GM12878 (cell line): ENCODE results near the gene ADK. TPM values are rescaled to one million over a fixed set of nuclear protein-coding genes. Genes with fewer than 3 reads are reported as not detected.

ENCODE experiments used
- CHD2 ChIP-seq: IDR thresholded peaks from 2 replicates; pipeline ENCODE4 v1.6.1; 2011; ENCODE audit warnings: low read depth, low read length, improper control_type of control experiment, borderline replicate concordance
- FOS ChIP-seq: IDR thresholded peaks from 3 replicates; pipeline ENCODE4 v1.6.1; 2011; ENCODE audit warnings: borderline replicate concordance; ENCODE audit not compliant: insufficient read length; ENCODE audit errors: extremely low read depth
- GATAD2B ChIP-seq: fragments of 450-650 bp; conservative IDR thresholded peaks from 2 replicates; pipeline ENCODE4 v1.6.1; 2017; ENCODE audit warnings: low read depth, mild to moderate bottlenecking, moderate library complexity
- HDAC6 ChIP-seq: fragments of 200-600 bp; sonication (generic); IDR thresholded peaks from one replicate; pipeline ENCODE4 v1.8.0; 2017; ENCODE audit warnings: antibody characterized with exemption; ENCODE audit not compliant: unreplicated experiment
- IRF4 ChIP-seq: IDR thresholded peaks from 2 replicates; pipeline ENCODE4 v1.6.1; 2011; ENCODE audit warnings: low read depth, low read length
- JUND ChIP-seq: IDR thresholded peaks from 2 replicates; pipeline ENCODE4 v1.6.1; 2012; ENCODE audit warnings: low read depth, mild to moderate bottlenecking, low read length, improper control_type of control experiment, moderate library complexity
- POU2F2 ChIP-seq: IDR thresholded peaks from 3 replicates; pipeline ENCODE4 v1.6.1; 2011; ENCODE audit warnings: low read depth, mild to moderate bottlenecking, low read length, borderline replicate concordance
- RFX5 ChIP-seq: IDR thresholded peaks from 2 replicates; pipeline ENCODE4 v1.6.1; 2011; ENCODE audit warnings: low read depth, low read length, improper control_type of control experiment
- SMARCA5 ChIP-seq: fragments of 450-650 bp; IDR thresholded peaks from 2 replicates; pipeline ENCODE4 v1.6.1; 2017; ENCODE audit warnings: mild to moderate bottlenecking
- SRF ChIP-seq, 2 experiments: IDR thresholded peaks; 2 replicates each; pipeline ENCODE4 v1.6.1; 2011; ENCODE audit warnings: low read depth in 2 of 2, low read length in 2 of 2, mild to moderate bottlenecking in 1 of 2, moderate library complexity in 1 of 2
- SUPT20H ChIP-seq: IDR thresholded peaks from 2 replicates; pipeline ENCODE4 v1.6.1; 2011; ENCODE audit warnings: low read depth, mild to moderate bottlenecking, low read length, moderate library complexity, borderline replicate concordance; ENCODE audit not compliant: control insufficient read depth
- TCF3 ChIP-seq: IDR thresholded peaks from 2 replicates; pipeline ENCODE4 v1.6.1; 2012; ENCODE audit warnings: low read depth, mild to moderate bottlenecking, low read length, borderline replicate concordance; ENCODE audit not compliant: insufficient read depth
- polyA plus RNA-seq, 11 experiments: library from polyadenylated mRNA; depleted of rRNA in 4 of 11; unstranded in 6 of 11; stranded (reverse) in 5 of 11; fragments of >200 nt; fragmentation: Nextera tagmentation in 4 of 11; fragmentation: Illumina TruSeq in 1 of 11; extraction: Ambion mirVana in 4 of 11; extraction: Trizol in 1 of 11; gene quantifications; 1 replicate in 1 of 11; 2 replicates in 10 of 11; pipeline versions ENCODE4 v1.2.1 to v1.2.3, GENCODE V29; 2011 to 2016; ENCODE audit warnings: inconsistent platforms in 2 of 11, missing spikeins in 2 of 11, low read depth in 1 of 11
- total RNA-seq, 4 experiments: library from RNA; depleted of rRNA in 3 of 4; stranded (reverse); fragments of >200 nt in 3 of 4; fragmentation: Illumina TruSeq in 1 of 4; extraction: Trizol in 1 of 4; gene quantifications; 2 replicates each; pipeline versions ENCODE4 v1.2.1 to v1.2.3, GENCODE V29; 2013 to 2021
- TF ChIP-seq, protein P1 (sequence below): fragments of 450-650 bp; IDR thresholded peaks from 2 replicates; pipeline ENCODE4 v1.6.1; 2016; ENCODE audit warnings: mild to moderate bottlenecking
- TF ChIP-seq, protein P2 (sequence below): fragments of 450-650 bp; IDR thresholded peaks from 2 replicates; pipeline ENCODE4 v1.6.1; 2018; ENCODE audit warnings: borderline replicate concordance, mild to moderate bottlenecking; ENCODE audit not compliant: partially characterized antibody
- TF ChIP-seq, protein P3 (sequence below): fragments of 450-650 bp; IDR thresholded peaks from 2 replicates; pipeline ENCODE4 v1.6.1; 2018; ENCODE audit warnings: mild to moderate bottlenecking, low read depth, moderate library complexity; ENCODE audit not compliant: partially characterized antibody
- TF ChIP-seq, protein P4 (sequence below): fragments of 150-350 bp; IDR thresholded peaks from 2 replicates; pipeline ENCODE4 v1.6.1; 2016; ENCODE audit warnings: low read depth, low read length
- TF ChIP-seq, protein P5 (sequence below): IDR thresholded peaks from 2 replicates; pipeline ENCODE4 v1.6.1; 2012; ENCODE audit warnings: mild to moderate bottlenecking, low read depth, low read length

ADK gene
- total and polyA plus RNA-seq, 10 of the 15 experiments (the other 5 are each of a cell fraction or from before 2014, with no cell fraction given), result 42.0 to 151 (median 81.6) TPM

DNA sequence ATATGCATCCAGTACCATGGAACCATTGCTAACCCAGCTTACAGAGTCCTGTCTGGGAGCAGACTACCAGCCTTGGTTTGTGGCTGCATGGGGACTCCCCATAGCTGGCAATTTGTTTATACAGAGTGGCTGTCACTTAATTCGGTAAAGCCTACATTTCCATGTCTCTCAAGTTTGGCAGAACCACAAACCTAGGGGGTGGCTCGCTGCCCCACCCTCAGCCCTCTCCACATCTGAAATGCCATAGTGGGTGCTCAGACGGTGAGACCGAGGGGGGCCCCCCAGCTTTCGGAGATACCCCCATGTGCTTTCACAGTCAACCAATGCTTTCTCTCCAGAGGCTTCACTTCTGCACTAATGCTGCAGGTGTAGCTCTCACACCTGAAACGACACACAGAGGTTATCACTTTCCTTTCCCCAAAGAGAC is 599.8 kb downstream of the ADK start (continued):
- TF ChIP-seq, protein P1, sequence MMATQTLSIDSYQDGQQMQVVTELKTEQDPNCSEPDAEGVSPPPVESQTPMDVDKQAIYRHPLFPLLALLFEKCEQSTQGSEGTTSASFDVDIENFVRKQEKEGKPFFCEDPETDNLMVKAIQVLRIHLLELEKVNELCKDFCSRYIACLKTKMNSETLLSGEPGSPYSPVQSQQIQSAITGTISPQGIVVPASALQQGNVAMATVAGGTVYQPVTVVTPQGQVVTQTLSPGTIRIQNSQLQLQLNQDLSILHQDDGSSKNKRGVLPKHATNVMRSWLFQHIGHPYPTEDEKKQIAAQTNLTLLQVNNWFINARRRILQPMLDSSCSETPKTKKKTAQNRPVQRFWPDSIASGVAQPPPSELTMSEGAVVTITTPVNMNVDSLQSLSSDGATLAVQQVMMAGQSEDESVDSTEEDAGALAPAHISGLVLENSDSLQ, result peak; percentile 65; the same call in 1 of the 2 replicates
- TF ChIP-seq FOS (no peak), GATAD2B (no peak), IRF4 (no peak), SMARCA5 (no peak), RFX5 (no peak), HDAC6 (no peak), CHD2 (no peak), POU2F2 (0 out of 3 replicates have a peak, but pooled peaks have one; percentile 28), JUND (no peak), TCF3 (no peak), SUPT20H (no peak), SRF (IDR thresholded peaks at IDR 0.05; ENCODE audit: low read depth in 2 of 2, low read length in 2 of 2) (no peak)
- TF ChIP-seq, protein P2, sequence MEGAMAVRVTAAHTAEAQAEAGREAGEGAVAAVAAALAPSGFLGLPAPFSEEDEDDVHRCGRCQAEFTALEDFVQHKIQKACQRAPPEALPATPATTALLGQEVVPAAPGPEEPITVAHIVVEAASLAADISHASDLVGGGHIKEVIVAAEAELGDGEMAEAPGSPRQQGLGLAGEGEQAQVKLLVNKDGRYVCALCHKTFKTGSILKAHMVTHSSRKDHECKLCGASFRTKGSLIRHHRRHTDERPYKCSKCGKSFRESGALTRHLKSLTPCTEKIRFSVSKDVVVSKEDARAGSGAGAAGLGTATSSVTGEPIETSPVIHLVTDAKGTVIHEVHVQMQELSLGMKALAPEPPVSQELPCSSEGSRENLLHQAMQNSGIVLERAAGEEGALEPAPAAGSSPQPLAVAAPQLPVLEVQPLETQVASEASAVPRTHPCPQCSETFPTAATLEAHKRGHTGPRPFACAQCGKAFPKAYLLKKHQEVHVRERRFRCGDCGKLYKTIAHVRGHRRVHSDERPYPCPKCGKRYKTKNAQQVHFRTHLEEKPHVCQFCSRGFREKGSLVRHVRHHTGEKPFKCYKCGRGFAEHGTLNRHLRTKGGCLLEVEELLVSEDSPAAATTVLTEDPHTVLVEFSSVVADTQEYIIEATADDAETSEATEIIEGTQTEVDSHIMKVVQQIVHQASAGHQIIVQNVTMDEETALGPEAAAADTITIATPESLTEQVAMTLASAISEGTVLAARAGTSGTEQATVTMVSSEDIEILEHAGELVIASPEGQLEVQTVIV, result no peak
- TF ChIP-seq, protein P3, sequence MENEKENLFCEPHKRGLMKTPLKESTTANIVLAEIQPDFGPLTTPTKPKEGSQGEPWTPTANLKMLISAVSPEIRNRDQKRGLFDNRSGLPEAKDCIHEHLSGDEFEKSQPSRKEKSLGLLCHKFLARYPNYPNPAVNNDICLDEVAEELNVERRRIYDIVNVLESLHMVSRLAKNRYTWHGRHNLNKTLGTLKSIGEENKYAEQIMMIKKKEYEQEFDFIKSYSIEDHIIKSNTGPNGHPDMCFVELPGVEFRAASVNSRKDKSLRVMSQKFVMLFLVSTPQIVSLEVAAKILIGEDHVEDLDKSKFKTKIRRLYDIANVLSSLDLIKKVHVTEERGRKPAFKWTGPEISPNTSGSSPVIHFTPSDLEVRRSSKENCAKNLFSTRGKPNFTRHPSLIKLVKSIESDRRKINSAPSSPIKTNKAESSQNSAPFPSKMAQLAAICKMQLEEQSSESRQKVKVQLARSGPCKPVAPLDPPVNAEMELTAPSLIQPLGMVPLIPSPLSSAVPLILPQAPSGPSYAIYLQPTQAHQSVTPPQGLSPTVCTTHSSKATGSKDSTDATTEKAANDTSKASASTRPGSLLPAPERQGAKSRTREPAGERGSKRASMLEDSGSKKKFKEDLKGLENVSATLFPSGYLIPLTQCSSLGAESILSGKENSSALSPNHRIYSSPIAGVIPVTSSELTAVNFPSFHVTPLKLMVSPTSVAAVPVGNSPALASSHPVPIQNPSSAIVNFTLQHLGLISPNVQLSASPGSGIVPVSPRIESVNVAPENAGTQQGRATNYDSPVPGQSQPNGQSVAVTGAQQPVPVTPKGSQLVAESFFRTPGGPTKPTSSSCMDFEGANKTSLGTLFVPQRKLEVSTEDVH, result no peak
- TF ChIP-seq, protein P4, sequence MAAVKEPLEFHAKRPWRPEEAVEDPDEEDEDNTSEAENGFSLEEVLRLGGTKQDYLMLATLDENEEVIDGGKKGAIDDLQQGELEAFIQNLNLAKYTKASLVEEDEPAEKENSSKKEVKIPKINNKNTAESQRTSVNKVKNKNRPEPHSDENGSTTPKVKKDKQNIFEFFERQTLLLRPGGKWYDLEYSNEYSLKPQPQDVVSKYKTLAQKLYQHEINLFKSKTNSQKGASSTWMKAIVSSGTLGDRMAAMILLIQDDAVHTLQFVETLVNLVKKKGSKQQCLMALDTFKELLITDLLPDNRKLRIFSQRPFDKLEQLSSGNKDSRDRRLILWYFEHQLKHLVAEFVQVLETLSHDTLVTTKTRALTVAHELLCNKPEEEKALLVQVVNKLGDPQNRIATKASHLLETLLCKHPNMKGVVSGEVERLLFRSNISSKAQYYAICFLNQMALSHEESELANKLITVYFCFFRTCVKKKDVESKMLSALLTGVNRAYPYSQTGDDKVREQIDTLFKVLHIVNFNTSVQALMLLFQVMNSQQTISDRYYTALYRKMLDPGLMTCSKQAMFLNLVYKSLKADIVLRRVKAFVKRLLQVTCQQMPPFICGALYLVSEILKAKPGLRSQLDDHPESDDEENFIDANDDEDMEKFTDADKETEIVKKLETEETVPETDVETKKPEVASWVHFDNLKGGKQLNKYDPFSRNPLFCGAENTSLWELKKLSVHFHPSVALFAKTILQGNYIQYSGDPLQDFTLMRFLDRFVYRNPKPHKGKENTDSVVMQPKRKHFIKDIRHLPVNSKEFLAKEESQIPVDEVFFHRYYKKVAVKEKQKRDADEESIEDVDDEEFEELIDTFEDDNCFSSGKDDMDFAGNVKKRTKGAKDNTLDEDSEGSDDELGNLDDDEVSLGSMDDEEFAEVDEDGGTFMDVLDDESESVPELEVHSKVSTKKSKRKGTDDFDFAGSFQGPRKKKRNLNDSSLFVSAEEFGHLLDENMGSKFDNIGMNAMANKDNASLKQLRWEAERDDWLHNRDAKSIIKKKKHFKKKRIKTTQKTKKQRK, result no peak
- TF ChIP-seq, protein P5, sequence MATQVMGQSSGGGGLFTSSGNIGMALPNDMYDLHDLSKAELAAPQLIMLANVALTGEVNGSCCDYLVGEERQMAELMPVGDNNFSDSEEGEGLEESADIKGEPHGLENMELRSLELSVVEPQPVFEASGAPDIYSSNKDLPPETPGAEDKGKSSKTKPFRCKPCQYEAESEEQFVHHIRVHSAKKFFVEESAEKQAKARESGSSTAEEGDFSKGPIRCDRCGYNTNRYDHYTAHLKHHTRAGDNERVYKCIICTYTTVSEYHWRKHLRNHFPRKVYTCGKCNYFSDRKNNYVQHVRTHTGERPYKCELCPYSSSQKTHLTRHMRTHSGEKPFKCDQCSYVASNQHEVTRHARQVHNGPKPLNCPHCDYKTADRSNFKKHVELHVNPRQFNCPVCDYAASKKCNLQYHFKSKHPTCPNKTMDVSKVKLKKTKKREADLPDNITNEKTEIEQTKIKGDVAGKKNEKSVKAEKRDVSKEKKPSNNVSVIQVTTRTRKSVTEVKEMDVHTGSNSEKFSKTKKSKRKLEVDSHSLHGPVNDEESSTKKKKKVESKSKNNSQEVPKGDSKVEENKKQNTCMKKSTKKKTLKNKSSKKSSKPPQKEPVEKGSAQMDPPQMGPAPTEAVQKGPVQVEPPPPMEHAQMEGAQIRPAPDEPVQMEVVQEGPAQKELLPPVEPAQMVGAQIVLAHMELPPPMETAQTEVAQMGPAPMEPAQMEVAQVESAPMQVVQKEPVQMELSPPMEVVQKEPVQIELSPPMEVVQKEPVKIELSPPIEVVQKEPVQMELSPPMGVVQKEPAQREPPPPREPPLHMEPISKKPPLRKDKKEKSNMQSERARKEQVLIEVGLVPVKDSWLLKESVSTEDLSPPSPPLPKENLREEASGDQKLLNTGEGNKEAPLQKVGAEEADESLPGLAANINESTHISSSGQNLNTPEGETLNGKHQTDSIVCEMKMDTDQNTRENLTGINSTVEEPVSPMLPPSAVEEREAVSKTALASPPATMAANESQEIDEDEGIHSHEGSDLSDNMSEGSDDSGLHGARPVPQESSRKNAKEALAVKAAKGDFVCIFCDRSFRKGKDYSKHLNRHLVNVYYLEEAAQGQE, result no peak
